Measurements from ENCODE around the gene MEFV. TPM values are rescaled to one million over a fixed set of nuclear protein-coding genes. Genes with fewer than 3 reads are reported as not detected.

The MEFV gene
- polyA plus RNA-seq, 3 donors, result 37.7 to 78.0 (median 73.2) TPM

- H3K4me1 Mint-ChIP-seq, result peaks cover 18% of the 10 kb centered on the region
- peak overlapping the region; percentile 91 to 96 for H3K4me3 Mint-ChIP-seq
- peak overlapping the region; percentile 97 to 99 (median 99) for H3K27ac Mint-ChIP-seq
- Histone ChIP-seq H3K4me3 (replicated peaks in 1 of 3; ENCODE audit: low read depth in 2 of 3, low read length in 3 of 3) (peak overlapping the region; percentile 73 to 97 (median 75)), H3K9ac (ENCODE audit: insufficient read depth, low read length, poor library complexity, severe bottlenecking) (peak overlapping the region; percentile 79), H4K20me1 (ENCODE audit: insufficient read depth, low read length) (peaks cover 29% of the 10 kb centered on the region), H2AFZ (ENCODE audit: insufficient read depth, low read depth, low read length, poor library complexity, severe bottlenecking) (peak overlapping the region; percentile 92), H3K36me3 (replicated peaks in 1 of 2; ENCODE audit: control insufficient read depth in 1 of 2, insufficient read depth in 2 of 2, low read length in 2 of 2) (peaks cover 28 to 36% of the 10 kb centered on the region in 2 donors), H3K4me2 (replicated peaks; ENCODE audit: extremely low read depth, low read length, poor library complexity, severe bottlenecking) (peak overlapping the region; percentile 95), H3K4me1 (ENCODE audit: control insufficient read depth in 1 of 2, insufficient read depth in 2 of 2, low read length in 2 of 2) (peaks cover 12 to 13% of the 10 kb centered on the region in 2 donors), H3K79me2 (ENCODE audit: insufficient read depth, low read length) (peaks cover 10% of the 10 kb centered on the region), H3K9me3 (replicated peaks in 1 of 2; ENCODE audit: control insufficient read depth in 1 of 2, insufficient read depth in 1 of 2, low read length in 2 of 2) (peaks cover 10 to 19% of the 10 kb centered on the region in 2 donors), H3K27me3 (ENCODE audit: control insufficient read depth in 2 of 2, insufficient read depth in 2 of 2, low read length in 2 of 2) (no peaks in the 10 kb centered on the region), H3K27ac (ENCODE audit: low read depth in 1 of 2, low read length in 2 of 2) (peak overlapping the region; percentile 86 to 97)
- intact Hi-C loops (cut with micrococcal nuclease), result loop anchor here (2.0 to 5.0 kb wide), 3 partner anchors 24 to 163 kb away; partner anchors contain the start of gene ZNF263 (in 1 of the 2)
- no peak for TF ChIP-seq CTCF (IDR thresholded peaks at IDR 0.05)
- under 1% methylated on average over 18 of the region's 18 CpGs for WGBS (ENCODE audit: insufficient coverage)
- H3K27me3 Mint-ChIP-seq (ENCODE audit: low read depth in 3 of 3), result peaks cover 0 to 2% (median 1%) of the 10 kb centered on the region in 3 donors
- peaks cover 11 to 22% (median 16%) of the 10 kb centered on the region in 7 donors for H3K9me3 Mint-ChIP-seq
- DNase-seq, result no peak
- H3K36me3 Mint-ChIP-seq, result peaks cover 35 to 45% of the 10 kb centered on the region in 2 donors
These were observed 21.9 kb downstream of the MEFV start for GRCh38 chr16:3234543-3234856.

GRCh38 chr16:3223913-3224515 is 32.4 kb downstream of the MEFV start:
- H3K36me3 ChIP-seq (replicated peaks in 1 of 2; ENCODE audit: control insufficient read depth in 1 of 2, insufficient read depth in 2 of 2, low read length in 2 of 2), result peaks cover 28 to 62% of the 10 kb centered on the region in 2 donors
- H3K27me3 ChIP-seq (ENCODE audit: control insufficient read depth in 2 of 2, insufficient read depth in 2 of 2, low read length in 2 of 2), result no peaks in the 10 kb centered on the region
- intact Hi-C loops (cut with micrococcal nuclease), result no loop called here
- no peaks in the 10 kb centered on the region for H3K79me2 ChIP-seq (ENCODE audit: insufficient read depth, low read length)
- H3K9me3 ChIP-seq (replicated peaks in 1 of 2; ENCODE audit: control insufficient read depth in 1 of 2, insufficient read depth in 1 of 2, low read length in 2 of 2), result peaks cover 74 to 79% of the 10 kb centered on the region in 2 donors
- H3K4me1 ChIP-seq (ENCODE audit: control insufficient read depth in 1 of 2, insufficient read depth in 2 of 2, low read length in 2 of 2), result no peaks in the 10 kb centered on the region
- no peak overlapping the region for H2AFZ ChIP-seq (ENCODE audit: insufficient read depth, low read depth, low read length, poor library complexity, severe bottlenecking)
- H3K4me3 ChIP-seq (replicated peaks in 1 of 3; ENCODE audit: low read depth in 2 of 3, low read length in 3 of 3), result peak overlapping the region in 1 of 3 experiments; percentile 35
- Mint-ChIP-seq H3K36me3 (peaks cover 43 to 61% of the 10 kb centered on the region in 2 donors), H3K27ac (no peak overlapping the region), H3K27me3 (ENCODE audit: low read depth in 3 of 3) (peaks cover 0 to 2% (median 2%) of the 10 kb centered on the region in 3 donors), H3K9me3 (peaks cover 46 to 88% (median 82%) of the 10 kb centered on the region in 7 donors), H3K4me1 (no peaks in the 10 kb centered on the region), H3K4me3 (no peak overlapping the region)
- TF ChIP-seq CTCF (IDR thresholded peaks at IDR 0.05), result no peak
- 100% methylated on average over 2 of the region's 10 CpGs for WGBS (ENCODE audit: insufficient coverage)
- H3K9ac ChIP-seq (ENCODE audit: insufficient read depth, low read length, poor library complexity, severe bottlenecking), result no peak overlapping the region
- no peaks in the 10 kb centered on the region for H4K20me1 ChIP-seq (ENCODE audit: insufficient read depth, low read length)
- no peak overlapping the region for H3K27ac ChIP-seq (ENCODE audit: low read depth in 1 of 2, low read length in 2 of 2)
- no peak for DNase-seq
- no peak overlapping the region for H3K4me2 ChIP-seq (replicated peaks; ENCODE audit: extremely low read depth, low read length, poor library complexity, severe bottlenecking)
